OCI-LY1 (cell line): ENCODE measurements around the gene ANKRD11.

ENCODE experiments used
- H2AFZ ChIP-seq: fragments of 200-600 bp; sonication (generic), shearing (Covaris generic); 2 replicates; pipeline ENCODE4 v1.6.0; 2014; ENCODE audit warnings: antibody characterized with exemption, mild to moderate bottlenecking, low read length
- H3F3A ChIP-seq: fragments of 200-600 bp; sonication (generic), shearing (Covaris generic); 2 replicates; pipeline ENCODE4 v1.6.0; 2014; ENCODE audit warnings: mild to moderate bottlenecking, antibody characterized with exemption, low read length, moderate library complexity; ENCODE audit not compliant: insufficient read depth
- H3K27ac ChIP-seq: fragments of 200-600 bp; sonication (generic); 2 replicates; pipeline ENCODE4 v1.5.1; 2014; ENCODE audit warnings: low read length, mixed run types, mild to moderate bottlenecking, low read depth; ENCODE audit not compliant: poor library complexity, severe bottlenecking
- H3K27me3 ChIP-seq: fragments of 200-600 bp; sonication (generic); 2 replicates; pipeline ENCODE4 v1.6.0; 2014; ENCODE audit warnings: antibody characterized with exemption, mild to moderate bottlenecking, low read length, moderate library complexity; ENCODE audit not compliant: insufficient read depth
- H3K36me3 ChIP-seq: fragments of 200-600 bp; sonication (generic); 2 replicates; pipeline ENCODE4 v1.6.1; 2014; ENCODE audit warnings: mild to moderate bottlenecking, antibody characterized with exemption, low read length, moderate library complexity, mixed read lengths; ENCODE audit not compliant: insufficient read depth
- H3K4me1 ChIP-seq: fragments of 200-600 bp; sonication (generic); 2 replicates; pipeline ENCODE4 v1.5.1; 2014; ENCODE audit warnings: mild to moderate bottlenecking, low read length, moderate library complexity; ENCODE audit not compliant: insufficient read depth, severe bottlenecking
- H3K4me2 ChIP-seq: fragments of 200-600 bp; sonication (generic), shearing (Covaris generic); 2 replicates; pipeline ENCODE4 v1.6.1; 2014; ENCODE audit warnings: low read length
- H3K4me3 ChIP-seq: fragments of 200-600 bp; sonication (generic); 2 replicates; pipeline ENCODE4 v1.5.1; 2014; ENCODE audit warnings: low read length, low read depth, mild to moderate bottlenecking, mixed read lengths; ENCODE audit not compliant: poor library complexity, severe bottlenecking
- H3K79me2 ChIP-seq: fragments of 200-600 bp; shearing (Covaris generic); 2 replicates; pipeline ENCODE4 v1.6.1; 2016; ENCODE audit warnings: mixed run types, low read length, mixed read lengths; ENCODE audit not compliant: insufficient read depth
- H3K9ac ChIP-seq: fragments of 200-600 bp; sonication (generic), shearing (Covaris generic); 2 replicates; pipeline ENCODE4 v1.6.1; 2014; ENCODE audit warnings: mild to moderate bottlenecking, low read length, mixed read lengths
- H3K9me2 ChIP-seq: fragments of 200-600 bp; sonication (generic), shearing (Covaris generic); 2 replicates; pipeline ENCODE4 v1.6.1; 2014; ENCODE audit warnings: low read depth, mild to moderate bottlenecking, low read length, mixed read lengths
- H3K9me3 ChIP-seq: fragments of 200-600 bp; shearing (Covaris generic); 2 replicates; pipeline ENCODE4 v1.6.1; 2014; ENCODE audit warnings: low read length, mixed read lengths
- H4K20me1 ChIP-seq: fragments of 200-600 bp; sonication (generic), shearing (Covaris generic); 2 replicates; pipeline ENCODE4 v1.6.0; 2016; ENCODE audit warnings: mild to moderate bottlenecking, low read length; ENCODE audit not compliant: insufficient read depth
- CTCF ChIP-seq: fragments of 200-600 bp; sonication (generic), shearing (Covaris generic); IDR thresholded peaks from 2 replicates; pipeline ENCODE4 v1.5.1; 2017; ENCODE audit warnings: mild to moderate bottlenecking, antibody characterized with exemption, low read length, moderate library complexity, mixed read lengths
- EZH2 ChIP-seq: fragments of 200-600 bp; sonication (generic), shearing (Covaris generic); IDR thresholded peaks from 2 replicates; pipeline ENCODE4 v1.8.0; 2017; ENCODE audit warnings: borderline replicate concordance, mixed run types, mild to moderate bottlenecking, antibody characterized with exemption, low read length, moderate library complexity, mixed read lengths

The ANKRD11 gene

GRCh38 chr16:89354325-89354724, 136.0 kb downstream of the ANKRD11 start:
- H2AFZ ChIP-seq = no peak overlapping the region
- H3K4me3 ChIP-seq = no peak overlapping the region
- no peaks in the 10 kb centered on the region for H3K27me3 ChIP-seq
- no peaks in the 10 kb centered on the region for H3F3A ChIP-seq
- H3K9ac ChIP-seq = no peak overlapping the region
- H3K4me1 ChIP-seq = peaks cover 47% of the 10 kb centered on the region
- peaks cover 28% of the 10 kb centered on the region; the same call in 1 of the 2 replicates for H3K36me3 ChIP-seq
- no peak overlapping the region for H3K4me2 ChIP-seq
- peaks cover 59% of the 10 kb centered on the region for H3K79me2 ChIP-seq
- H3K27ac ChIP-seq = no peak overlapping the region
- no peaks in the 10 kb centered on the region for H4K20me1 ChIP-seq
- TF ChIP-seq CTCF (no peak), EZH2 (no peak)
- no peaks in the 10 kb centered on the region for H3K9me2 ChIP-seq
- no peaks in the 10 kb centered on the region for H3K9me3 ChIP-seq

GRCh38 chr16:89352091-89352681, 138.2 kb downstream of the ANKRD11 start:
- no peak overlapping the region for H3K4me3 ChIP-seq
- TF ChIP-seq CTCF = no peak
- TF ChIP-seq EZH2 = no peak
- H3K4me1 ChIP-seq = peaks cover 44% of the 10 kb centered on the region
- H3K27ac ChIP-seq = peak overlapping the region; percentile 48
- H3K27me3 ChIP-seq = no peaks in the 10 kb centered on the region
- no peak overlapping the region for H2AFZ ChIP-seq
- H3K9me3 ChIP-seq = no peaks in the 10 kb centered on the region
- H3K36me3 ChIP-seq = peaks cover 27% of the 10 kb centered on the region; the same call in 1 of the 2 replicates
- no peaks in the 10 kb centered on the region for H3F3A ChIP-seq
- peaks cover 74% of the 10 kb centered on the region for H3K79me2 ChIP-seq
- H3K9me2 ChIP-seq = no peaks in the 10 kb centered on the region
- H3K4me2 ChIP-seq = no peak overlapping the region
- H3K9ac ChIP-seq = no peak overlapping the region
- no peaks in the 10 kb centered on the region for H4K20me1 ChIP-seq

- Histone ChIP-seq H4K20me1 (no peaks in the 10 kb centered on the region), H3K4me2 (no peak overlapping the region), H2AFZ (no peak overlapping the region), H3K4me3 (no peak overlapping the region), H3K79me2 (peaks cover 74% of the 10 kb centered on the region), H3K27me3 (no peaks in the 10 kb centered on the region), H3K9me2 (no peaks in the 10 kb centered on the region), H3K9ac (no peak overlapping the region), H3K27ac (no peak overlapping the region), H3K36me3 (peaks cover 22% of the 10 kb centered on the region; the same call in 1 of the 2 replicates), H3F3A (no peaks in the 10 kb centered on the region), H3K9me3 (no peaks in the 10 kb centered on the region), H3K4me1 (peaks cover 47% of the 10 kb centered on the region)
- TF ChIP-seq EZH2 (no peak), CTCF (no peak)
Measured at GRCh38 chr16:89351645-89352044, 138.7 kb downstream of the ANKRD11 start.
